Activated CD4-positive, alpha-beta memory T cell treated with anti-CD3 and anti-CD28 coated beads for 36 hours (primary cell): ENCODE measurements around the gene CSGALNACT2. TPM values are rescaled to one million over a fixed set of nuclear protein-coding genes. Genes with fewer than 3 reads are reported as not detected.

Experiments
- CTCF ChIA-PET: fragments of 350-600 bp; sonication (Branson Sonifier 250); formaldehyde crosslinking; loops from one replicate; lab custom pipeline; 2021; ENCODE audit warnings: antibody characterized with exemption, inconsistent platforms; lab: Charles Lee
- POLR2A ChIA-PET: fragments of 350-600 bp; sonication (Branson Sonifier 250); formaldehyde crosslinking; loops from one replicate; lab custom pipeline; 2021; ENCODE audit warnings: antibody characterized with exemption; lab: Charles Lee
- DNase-seq: peaks from one replicate; pipeline ENCODE4 v3.0.0-alpha.2; 2020
- H3K27ac Mint-ChIP-seq: one replicate; pipeline ENCODE4 v1.8.0; 2021; ENCODE audit warnings: mixed read lengths
- H3K27me3 Mint-ChIP-seq: one replicate; pipeline ENCODE4 v1.8.0; 2021; ENCODE audit warnings: mixed read lengths
- H3K36me3 Mint-ChIP-seq: one replicate; pipeline ENCODE4 v1.8.0; 2021; ENCODE audit warnings: mixed read lengths
- H3K4me1 Mint-ChIP-seq: one replicate; pipeline ENCODE4 v1.8.0; 2021; ENCODE audit warnings: low read depth, mixed read lengths
- H3K4me3 Mint-ChIP-seq: one replicate; pipeline ENCODE4 v1.8.0; 2021; ENCODE audit warnings: mild to moderate bottlenecking, mixed read lengths
- H3K9me3 Mint-ChIP-seq: one replicate; pipeline ENCODE4 v1.8.0; 2021; ENCODE audit warnings: mixed read lengths
- intact Hi-C: fragments of 100-400 bp; cut with micrococcal nuclease; formaldehyde crosslinking; loops from one replicate; pipeline ENCODE4 v1.15.1; 2023
- total RNA-seq, 2 experiments: library from RNA; stranded (reverse); gene quantifications; one replicate each; pipeline ENCODE4 v1.2.3, GENCODE V29; 2021

The CSGALNACT2 gene
- total RNA-seq, 2 experiments from 2014 or later: 30.2 to 32.3 TPM

GRCh38 chr10:43126759-43127424 is 11.4 kb upstream of the CSGALNACT2 start:
- no peaks in the 10 kb centered on the region for H3K36me3 Mint-ChIP-seq
- DNase-seq: no peak
- ChIA-PET CTCF (no interaction called here), POLR2A (no interaction called here)
- peak overlapping the region; percentile 15 for H3K27ac Mint-ChIP-seq
- H3K27me3 Mint-ChIP-seq: no peaks in the 10 kb centered on the region
- intact Hi-C loops: loop anchor here (10.0 kb wide), 2 partner anchors 448 to 492 kb away; partner anchors contain the start of genes ZNF239 and ZNF33B
- no peaks in the 10 kb centered on the region for H3K9me3 Mint-ChIP-seq
- no peak overlapping the region for H3K4me3 Mint-ChIP-seq
- H3K4me1 Mint-ChIP-seq: peaks cover 27% of the 10 kb centered on the region

- ChIA-PET CTCF (no interaction called here), POLR2A (no interaction called here)
- intact Hi-C loops: loop anchor here (10.0 kb wide), 2 partner anchors 447 to 493 kb away; partner anchors contain the start of genes ZNF239 and ZNF33B
- Mint-ChIP-seq H3K9me3 (no peaks in the 10 kb centered on the region), H3K4me3 (no peak overlapping the region), H3K36me3 (no peaks in the 10 kb centered on the region), H3K27me3 (no peaks in the 10 kb centered on the region), H3K27ac (peak overlapping the region; percentile 21), H3K4me1 (peaks cover 25% of the 10 kb centered on the region)
- DNase-seq: no peak
Measured at GRCh38 chr10:43127442-43127841, 10.8 kb upstream of the CSGALNACT2 start.

- Mint-ChIP-seq H3K4me3 (no peak overlapping the region), H3K9me3 (no peaks in the 10 kb centered on the region), H3K36me3 (no peaks in the 10 kb centered on the region), H3K27ac (no peak overlapping the region), H3K27me3 (no peaks in the 10 kb centered on the region), H3K4me1 (peaks cover 25% of the 10 kb centered on the region)
- DNase-seq: no peak
- POLR2A ChIA-PET: no interaction called here
- intact Hi-C loops: loop anchor here (10.0 kb wide), 2 partner anchors 446 to 494 kb away; partner anchors contain the start of genes ZNF239 and ZNF33B
- CTCF ChIA-PET: no interaction called here
Measured at GRCh38 chr10:43128331-43128730, 9.9 kb upstream of the CSGALNACT2 start.

- POLR2A ChIA-PET: interaction anchor here (1.1 to 1.9 kb wide), 3 partner anchors 8 to 32 kb away, joined by 5 to 26 read pairs (median 7); partner anchors contain the start of gene CSGALNACT2
- H3K4me1 Mint-ChIP-seq: peaks cover 25% of the 10 kb centered on the region
- H3K9me3 Mint-ChIP-seq: no peaks in the 10 kb centered on the region
- intact Hi-C loops: loop anchor here (1.0 to 10.0 kb wide), 4 partner anchors 8 to 494 kb away; partner anchors contain the start of genes ZNF239 and ZNF33B
- no peaks in the 10 kb centered on the region for H3K36me3 Mint-ChIP-seq
- CTCF ChIA-PET: interaction anchor here (0.7 to 1.4 kb wide), 4 partner anchors 9 to 75 kb away, joined by 3 to 8 read pairs (median 4); partner anchors contain the start of gene CSGALNACT2
- H3K27me3 Mint-ChIP-seq: no peaks in the 10 kb centered on the region
- H3K4me3 Mint-ChIP-seq: no peak overlapping the region
- peak; percentile 70 for DNase-seq
- peak overlapping the region; percentile 76 for H3K27ac Mint-ChIP-seq
Measured at GRCh38 chr10:43128958-43129706, 9.1 kb upstream of the CSGALNACT2 start.

GRCh38 chr10:43130770-43131171 is 7.5 kb upstream of the CSGALNACT2 start:
- intact Hi-C loops: no loop called here
- DNase-seq: no peak
- Mint-ChIP-seq H3K4me1 (peaks cover 28% of the 10 kb centered on the region), H3K27me3 (no peaks in the 10 kb centered on the region), H3K36me3 (no peaks in the 10 kb centered on the region), H3K9me3 (no peaks in the 10 kb centered on the region), H3K27ac (no peak overlapping the region), H3K4me3 (no peak overlapping the region)
- POLR2A ChIA-PET: no interaction called here
- CTCF ChIA-PET: no interaction called here

GRCh38 chr10:43131256-43131655 is 7.0 kb upstream of the CSGALNACT2 start:
- Mint-ChIP-seq H3K36me3 (peaks cover under 1% of the 10 kb centered on the region), H3K27ac (no peak overlapping the region), H3K9me3 (no peaks in the 10 kb centered on the region), H3K4me3 (no peak overlapping the region), H3K4me1 (peaks cover 32% of the 10 kb centered on the region), H3K27me3 (no peaks in the 10 kb centered on the region)
- ChIA-PET POLR2A (no interaction called here), CTCF (no interaction called here)
- intact Hi-C loops: no loop called here
- DNase-seq: no peak

GRCh38 chr10:43131906-43132305 is 6.3 kb upstream of the CSGALNACT2 start:
- ChIA-PET POLR2A (no interaction called here), CTCF (no interaction called here)
- Mint-ChIP-seq H3K4me1 (peaks cover 34% of the 10 kb centered on the region), H3K27ac (no peak overlapping the region), H3K36me3 (peaks cover 5% of the 10 kb centered on the region), H3K4me3 (no peak overlapping the region), H3K9me3 (no peaks in the 10 kb centered on the region), H3K27me3 (no peaks in the 10 kb centered on the region)
- intact Hi-C loops: no loop called here
- DNase-seq: no peak

GRCh38 chr10:43132867-43133787 is 5.1 kb upstream of the CSGALNACT2 start:
- DNase-seq: no peak
- Mint-ChIP-seq H3K36me3 (peaks cover 7% of the 10 kb centered on the region), H3K27ac (no peak overlapping the region), H3K4me3 (no peak overlapping the region), H3K27me3 (no peaks in the 10 kb centered on the region), H3K4me1 (peaks cover 31% of the 10 kb centered on the region), H3K9me3 (no peaks in the 10 kb centered on the region)
- ChIA-PET POLR2A (no interaction called here), CTCF (interaction anchor here (1.1 to 1.6 kb wide), 2 partner anchors 12 to 72 kb away, joined by 4 read pairs; no protein-coding TSS in a partner anchor)
- intact Hi-C loops: no loop called here

- Mint-ChIP-seq H3K27me3 (no peaks in the 10 kb centered on the region), H3K9me3 (no peaks in the 10 kb centered on the region), H3K4me3 (no peak overlapping the region), H3K27ac (no peak overlapping the region), H3K4me1 (peaks cover 28% of the 10 kb centered on the region), H3K36me3 (peaks cover 15% of the 10 kb centered on the region)
- DNase-seq: no peak
- ChIA-PET CTCF (interaction anchor here (0.6 to 1.6 kb wide), 2 partner anchors 13 to 371 kb away, joined by 3 to 4 read pairs; no protein-coding TSS in a partner anchor), POLR2A (no interaction called here)
- intact Hi-C loops: no loop called here
Measured at GRCh38 chr10:43134126-43134905, 3.9 kb upstream of the CSGALNACT2 start.

- POLR2A ChIA-PET: no interaction called here
- intact Hi-C loops: loop anchor here (5.0 kb wide), 2 partner anchors 353 to 583 kb away; partner anchors contain the start of gene BMS1
- CTCF ChIA-PET: interaction anchor here (0.6 kb wide), 1 partner anchor 371 kb away, joined by 3 read pairs; no protein-coding TSS in a partner anchor
- H3K27me3 Mint-ChIP-seq: no peaks in the 10 kb centered on the region
- no peak overlapping the region for H3K27ac Mint-ChIP-seq
- DNase-seq: no peak
- H3K9me3 Mint-ChIP-seq: no peaks in the 10 kb centered on the region
- peaks cover 29% of the 10 kb centered on the region for H3K4me1 Mint-ChIP-seq
- no peak overlapping the region for H3K4me3 Mint-ChIP-seq
- H3K36me3 Mint-ChIP-seq: peaks cover 18% of the 10 kb centered on the region
Measured at GRCh38 chr10:43135064-43135463, 3.2 kb upstream of the CSGALNACT2 start.

- DNase-seq: no peak
Measured at GRCh38 chr10:43135656-43136055, 2.6 kb upstream of the CSGALNACT2 start.

More at GRCh38 chr10:43135656-43136055, 2.6 kb upstream of the CSGALNACT2 start:
- POLR2A ChIA-PET: no interaction called here
- Mint-ChIP-seq H3K9me3 (no peaks in the 10 kb centered on the region), H3K4me1 (peaks cover 33% of the 10 kb centered on the region), H3K27me3 (no peaks in the 10 kb centered on the region), H3K27ac (no peak overlapping the region), H3K36me3 (peaks cover 20% of the 10 kb centered on the region), H3K4me3 (no peak overlapping the region)
- CTCF ChIA-PET: no interaction called here
- intact Hi-C loops: loop anchor here (5.0 kb wide), 2 partner anchors 353 to 583 kb away; partner anchors contain the start of gene BMS1
